HepG2 (cell line): ENCODE measurements around the gene RAB24. TPM values are rescaled to one million over a fixed set of nuclear protein-coding genes. Genes with fewer than 3 reads are reported as not detected.

Source experiments
- ATAC-seq: fragments of 200-7000 bp; cut with Tn5 transposase; 3 replicates; pipeline ENCODE4 v1.9.1; 2020; ENCODE audit warnings: mild to moderate bottlenecking, moderate library complexity
- BruUV-seq: library from RNA; stranded (reverse); fragments of 400-500 nt; replicated peaks from 2 replicates; lab custom pipeline; 2021; lab: Mats Ljungman, UMichigan
- CTCF ChIA-PET: fragments of 300-600 bp; formaldehyde crosslinking; extraction: SDS; loops from one replicate; lab custom pipeline; 2021; ENCODE audit warnings: low total read pairs, inconsistent platforms, low intra/inter-chr PET ratio; lab: Yijun Ruan, JAX
- POLR2A ChIA-PET: fragments of 350-600 bp; sonication (Branson Sonifier 250); formaldehyde crosslinking; loops from one replicate; lab custom pipeline; 2020; ENCODE audit warnings: antibody characterized with exemption, inconsistent platforms; lab: Yijun Ruan, JAX
- DNase-seq: peaks from one replicate; pipeline ENCODE4 v3.0.0-alpha.2; 2015; ENCODE audit warnings: low spot score
- FAIRE-seq: peaks from 3 replicates; lab custom pipeline; 2011; peaks lifted over from hg19 to GRCh38; lab: Jason Lieb, UNC
- H2AFZ ChIP-seq: one replicate; pipeline ENCODE4 v1.6.1; 2011; ENCODE audit warnings: low read length, inconsistent platforms
- H3K27ac ChIP-seq: fragments of 300-600 bp; 3 replicates; pipeline ENCODE4 v1.8.0; 2011; ENCODE audit warnings: mixed run types, mild to moderate bottlenecking, mixed read lengths, low read length, inconsistent platforms; ENCODE audit not compliant: insufficient read depth; ENCODE audit errors: extremely low read length
- H3K27me3 ChIP-seq, 2 experiments: fragments of 200-600 bp in 1 of 2; 2 replicates in 1 of 2; 3 replicates in 1 of 2; pipeline versions ENCODE4 v1.6.0 to v1.8.0; 2011; ENCODE audit warnings: low read length in 2 of 2, mild to moderate bottlenecking in 2 of 2, moderate library complexity in 2 of 2, inconsistent platforms in 1 of 2; ENCODE audit not compliant: insufficient read depth in 2 of 2, control insufficient read depth in 1 of 2
- H3K36me3 ChIP-seq, 2 experiments: fragments of 200-600 bp in 1 of 2; replicated peaks in 1 of 2; 2 replicates in 1 of 2; 3 replicates in 1 of 2; pipeline versions ENCODE4 v1.5.1 to v1.8.0; 2011; ENCODE audit warnings: low read length in 2 of 2, inconsistent platforms in 1 of 2; ENCODE audit not compliant: insufficient read depth in 2 of 2, control insufficient read depth in 1 of 2
- H3K4me1 ChIP-seq: 2 replicates; pipeline ENCODE4 v1.5.1; 2012; ENCODE audit warnings: low read length, inconsistent platforms; ENCODE audit not compliant: insufficient read depth
- H3K4me2 ChIP-seq: 2 replicates; pipeline ENCODE4 v1.6.0; 2011; ENCODE audit warnings: low read depth, low read length, inconsistent platforms
- H3K4me3 ChIP-seq, 3 experiments: fragments of 200-600 bp in 1 of 3; sonication (generic), shearing (Covaris generic) in 1 of 3; replicated peaks in 1 of 3; 2 replicates each; pipeline ENCODE4 v1.5.1; 2011 to 2016; ENCODE audit warnings: low read length in 3 of 3, inconsistent platforms in 2 of 3, low read depth in 2 of 3, mild to moderate bottlenecking in 2 of 3, control low read depth in 1 of 3, mixed read lengths in 1 of 3; ENCODE audit not compliant: insufficient read depth in 1 of 3
- H3K79me2 ChIP-seq: one replicate; pipeline ENCODE4 v1.6.1; 2011; ENCODE audit warnings: low read length, inconsistent platforms; ENCODE audit not compliant: insufficient read depth
- H3K9ac ChIP-seq: 2 replicates; pipeline ENCODE4 v1.6.0; 2011; ENCODE audit warnings: mild to moderate bottlenecking, low read depth, low read length, inconsistent platforms; ENCODE audit not compliant: insufficient read depth
- H3K9me3 ChIP-seq: 2 replicates; pipeline ENCODE4 v1.5.1; 2012; ENCODE audit warnings: mild to moderate bottlenecking, low read length
- H4K20me1 ChIP-seq: 2 replicates; pipeline ENCODE4 v1.6.0; 2011; ENCODE audit warnings: inconsistent platforms, mild to moderate bottlenecking, low read length, moderate library complexity; ENCODE audit not compliant: insufficient read depth
- ASH2L ChIP-seq: fragments of 300-600, 200-600 bp; sonication (generic); IDR thresholded peaks from 2 replicates; pipeline ENCODE4 v1.7.0; 2017; ENCODE audit warnings: low read depth, mild to moderate bottlenecking, moderate library complexity, mixed read lengths, low read length; ENCODE audit not compliant: insufficient read length
- GZF1 ChIP-seq: sonication (generic); formaldehyde crosslinking; IDR thresholded peaks from 2 replicates; pipeline ENCODE4 v1.5.1; 2020; ENCODE audit warnings: mild to moderate bottlenecking, missing genetic modification reagents
- HIVEP1 ChIP-seq: sonication (generic); formaldehyde crosslinking; IDR thresholded peaks from 2 replicates; pipeline ENCODE4 v1.4.0; 2020; ENCODE audit warnings: mild to moderate bottlenecking, missing genetic modification reagents
- HNF4G ChIP-seq, 2 experiments: sonication (generic) in 1 of 2; formaldehyde crosslinking in 1 of 2; IDR thresholded peaks; 2 replicates each; pipeline versions ENCODE4 v1.4.0 to v1.6.1; 2011 to 2020; ENCODE audit warnings: borderline replicate concordance in 2 of 2, low read depth in 2 of 2, mild to moderate bottlenecking in 2 of 2, low read length in 1 of 2, missing genetic modification reagents in 1 of 2, moderate library complexity in 1 of 2
- IKZF4 ChIP-seq: sonication (generic); formaldehyde crosslinking; IDR thresholded peaks from 2 replicates; pipeline ENCODE4 v1.5.1; 2020; ENCODE audit warnings: borderline replicate concordance, mild to moderate bottlenecking, low read depth, missing genetic modification reagents; ENCODE audit errors: not compliant biosample characterization
- KLF15 ChIP-seq: sonication (generic); formaldehyde crosslinking; IDR thresholded peaks from 2 replicates; pipeline ENCODE4 v1.8.1; 2023; ENCODE audit warnings: borderline replicate concordance, mild to moderate bottlenecking, inconsistent platforms, missing genetic modification reagents, mixed read lengths
- KMT2A ChIP-seq: sonication (generic); formaldehyde crosslinking; IDR thresholded peaks from 2 replicates; pipeline ENCODE4 v1.4.0; 2020; ENCODE audit warnings: missing genetic modification reagents
- PHB2 ChIP-seq: fragments of 450-650 bp; IDR thresholded peaks from 2 replicates; pipeline ENCODE4 v1.6.1; 2018; ENCODE audit not compliant: partially characterized antibody
- RBFOX2 ChIP-seq: fragments of 200-400 bp; formaldehyde crosslinking; IDR thresholded peaks from 2 replicates; pipeline ENCODE4 v1.6.1; 2017; ENCODE audit warnings: low read depth, mild to moderate bottlenecking, low read length
- SMAD3 ChIP-seq: sonication (generic); formaldehyde crosslinking; IDR thresholded peaks from 2 replicates; pipeline ENCODE4 v1.4.0; 2020; ENCODE audit warnings: missing genetic modification reagents
- ZFAT ChIP-seq: sonication (generic); formaldehyde crosslinking; conservative IDR thresholded peaks from 2 replicates; pipeline ENCODE4 v1.8.1; 2023; ENCODE audit warnings: missing genetic modification reagents, inconsistent platforms
- ZNF549 ChIP-seq: sonication (generic); formaldehyde crosslinking; IDR thresholded peaks from 2 replicates; pipeline ENCODE4 v1.5.0; 2020; ENCODE audit warnings: missing genetic modification reagents
- WGBS: methylation state at CpG from one replicate; pipeline ENCODE4 v1.1.6; 2017; ENCODE audit warnings: low lambda C conversion rate; 5-methylcytosine and 5-hydroxymethylcytosine counted together
- in situ Hi-C: cut with HindIII; loops from 2 replicates; pipeline ENCODE4 v1.10.0; 2017; ENCODE audit warnings: low pct_unique_long_range_greater_than_20kb; ENCODE audit not compliant: extremely low pct_ligation_motif_present
- intact Hi-C: fragments of 100-400 bp; cut with micrococcal nuclease; formaldehyde crosslinking; loops from one replicate; pipeline ENCODE4 v1.10.0; 2022; ENCODE audit not compliant: unreplicated experiment
- polyA plus RNA-seq, 8 experiments: library from polyadenylated mRNA; depleted of rRNA in 3 of 8; stranded (reverse) in 7 of 8; unstranded in 1 of 8; fragments of >200 nt; fragmentation: Illumina TruSeq in 4 of 8; extraction: Trizol in 4 of 8; gene quantifications; 2 replicates each; pipeline versions ENCODE4 v1.2.1 to v1.2.3, GENCODE V29; 2011 to 2016; ENCODE audit warnings: low read depth in 4 of 8, missing spikeins in 1 of 8, mixed read lengths in 1 of 8; ENCODE audit not compliant: insufficient read depth in 1 of 8
- total RNA-seq, 5 experiments: library from RNA; depleted of rRNA; stranded (reverse); fragments of >200 nt; fragmentation: Illumina TruSeq; extraction: Trizol; gene quantifications; 2 replicates each; pipeline ENCODE4 v1.2.3, GENCODE V29; 2016; ENCODE audit warnings: low read depth in 1 of 5
- TF ChIP-seq, protein P1 (sequence below), 2 experiments: sonication (generic) in 1 of 2; formaldehyde crosslinking in 1 of 2; IDR thresholded peaks; 2 replicates each; pipeline versions ENCODE4 v1.5.1 to v1.6.1; 2011 to 2020; ENCODE audit warnings: borderline replicate concordance in 1 of 2, low read depth in 1 of 2, low read length in 1 of 2, mild to moderate bottlenecking in 1 of 2, missing genetic modification reagents in 1 of 2, moderate library complexity in 1 of 2

The RAB24 gene
- total and polyA plus RNA-seq, 2 of the 13 experiments (the other 11 are each of a cell fraction or from before 2014, with no cell fraction given), result 22.9 to 63.7 TPM

GRCh38 chr5:177276886-177277285, 26.6 kb downstream of the RAB24 start:
- no peaks in the 10 kb centered on the region for H3K79me2 ChIP-seq
- no peaks in the 10 kb centered on the region for H3K9me3 ChIP-seq
- ATAC-seq, result no peak
- no peak for FAIRE-seq
- in situ Hi-C loops (no loop called here), intact Hi-C loops (no loop called here)
- H4K20me1 ChIP-seq, result no peaks in the 10 kb centered on the region
- CTCF ChIA-PET, result no interaction called here
- no peak for DNase-seq
- POLR2A ChIA-PET, result no interaction called here
- H3K4me2 ChIP-seq, result no peak overlapping the region
- no peak overlapping the region for H3K9ac ChIP-seq
- no peak overlapping the region for H2AFZ ChIP-seq
- H3K4me3 ChIP-seq, result no peak overlapping the region
- BruUV-seq, result no TSS peak
- WGBS, result 7% methylated on average over 1 of the region's 1 CpG
- no peak for TF ChIP-seq PHB2
- no peak for TF ChIP-seq HNF4G (IDR thresholded peaks at IDR 0.05; ENCODE audit: borderline replicate concordance, low read depth, low read length)
- TF ChIP-seq HNF4G (CRISPR knock-in tag; IDR thresholded peaks at IDR 0.05; ENCODE audit: borderline replicate concordance, low read depth), result no peak
- TF ChIP-seq ZNF549 (CRISPR knock-in tag), result no peak
- no peak for TF ChIP-seq ZFAT (CRISPR knock-in tag)
- no peak for TF ChIP-seq KMT2A (CRISPR knock-in tag)
- no peak for TF ChIP-seq IKZF4 (CRISPR knock-in tag)
- TF ChIP-seq, protein P1, sequence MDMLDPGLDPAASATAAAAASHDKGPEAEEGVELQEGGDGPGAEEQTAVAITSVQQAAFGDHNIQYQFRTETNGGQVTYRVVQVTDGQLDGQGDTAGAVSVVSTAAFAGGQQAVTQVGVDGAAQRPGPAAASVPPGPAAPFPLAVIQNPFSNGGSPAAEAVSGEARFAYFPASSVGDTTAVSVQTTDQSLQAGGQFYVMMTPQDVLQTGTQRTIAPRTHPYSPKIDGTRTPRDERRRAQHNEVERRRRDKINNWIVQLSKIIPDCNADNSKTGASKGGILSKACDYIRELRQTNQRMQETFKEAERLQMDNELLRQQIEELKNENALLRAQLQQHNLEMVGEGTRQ (IDR thresholded peaks at IDR 0.05; ENCODE audit: low read depth, low read length), result no peak
- TF ChIP-seq, protein P1 (CRISPR knock-in tag; IDR thresholded peaks at IDR 0.05; ENCODE audit: borderline replicate concordance), result no peak
- no peak for TF ChIP-seq ASH2L
- TF ChIP-seq HIVEP1 (CRISPR knock-in tag), result no peak
- TF ChIP-seq SMAD3, result no peak
- TF ChIP-seq RBFOX2, result no peak
- TF ChIP-seq GZF1, result no peak
- no peak for TF ChIP-seq KLF15
- no peaks in the 10 kb centered on the region; a peak in 1 of 5 replicates for H3K27me3 ChIP-seq
- H3K4me1 ChIP-seq, result no peaks in the 10 kb centered on the region
- H3K36me3 ChIP-seq, result no peaks in the 10 kb centered on the region
- H3K27ac ChIP-seq, result no peak overlapping the region
